ENCODE measurements around the gene KCNQ5.

The KCNQ5 gene

GRCh38 chr6:72793641-72794395 lies 172.0 kb downstream of the KCNQ5 start:
- H3K36me3 ChIP-seq (ENCODE audit: insufficient read depth, low read length): no peaks in the 10 kb centered on the region
- no peaks in the 10 kb centered on the region for H3K9me3 ChIP-seq (ENCODE audit: control insufficient read depth, insufficient read depth, low read length)
- H3K9ac ChIP-seq (ENCODE audit: low read depth, low read length): no peak overlapping the region
- no peaks in the 10 kb centered on the region for H3K4me1 ChIP-seq (ENCODE audit: insufficient read depth, low read length)

DNA sequence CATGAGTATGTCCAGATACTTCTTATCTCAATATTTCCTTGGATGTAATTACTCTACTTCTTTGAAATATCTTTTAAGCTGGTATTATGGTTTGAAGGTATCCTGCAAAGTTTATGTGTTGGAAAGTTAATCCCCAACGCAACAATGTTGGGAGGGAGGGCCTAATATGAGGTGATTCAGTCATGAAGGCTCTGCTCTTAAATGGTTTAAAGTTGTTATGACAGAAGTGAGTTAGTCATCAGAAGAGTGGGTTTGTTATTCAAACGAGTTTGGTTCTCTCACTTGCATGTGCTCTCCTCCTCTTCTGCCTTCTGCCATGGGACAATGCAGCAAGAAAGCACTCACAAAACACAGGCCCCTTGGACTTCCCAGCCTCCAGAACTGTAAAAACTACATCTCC lies 176.3 kb downstream of the KCNQ5 start:
- Histone ChIP-seq H3K4me1 (ENCODE audit: insufficient read depth, low read length) (no peaks in the 10 kb centered on the region), H3K9me3 (ENCODE audit: control insufficient read depth, insufficient read depth, low read length) (no peaks in the 10 kb centered on the region), H3K9ac (ENCODE audit: low read depth, low read length) (no peak overlapping the region), H3K36me3 (ENCODE audit: insufficient read depth, low read length) (no peaks in the 10 kb centered on the region)

DNA sequence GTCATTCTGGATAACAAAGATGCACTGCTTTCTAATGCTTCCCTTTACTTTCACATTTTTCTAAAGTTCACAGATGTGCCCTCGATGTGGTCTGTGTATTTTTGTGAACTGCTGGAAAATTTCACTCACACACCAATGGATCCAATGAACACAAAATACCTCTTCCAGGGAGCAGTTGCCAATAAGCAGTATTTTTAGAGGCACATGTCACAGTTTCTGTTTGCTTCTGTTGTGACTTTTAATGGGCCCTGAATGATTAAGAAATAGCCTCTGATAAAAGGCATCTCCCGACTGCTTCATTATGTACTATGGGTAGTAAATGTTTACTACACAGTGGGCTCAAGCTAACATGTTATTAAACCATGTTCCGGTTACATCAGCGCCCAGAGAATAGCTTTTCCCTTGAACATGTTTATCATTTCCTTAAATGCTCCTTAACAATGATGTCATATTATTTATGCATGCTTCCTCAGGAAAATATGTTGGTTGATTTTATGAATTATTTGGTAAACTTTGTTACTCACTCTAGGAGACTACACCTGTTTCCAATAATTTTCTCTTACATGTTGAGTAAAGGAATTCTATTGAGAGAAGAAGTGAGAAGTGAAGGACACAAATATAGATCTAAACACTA lies 188.0 kb downstream of the KCNQ5 start:
- Histone ChIP-seq H3K4me1 (ENCODE audit: insufficient read depth, low read length) (peaks cover 9% of the 10 kb centered on the region), H3K36me3 (ENCODE audit: insufficient read depth, low read length) (no peaks in the 10 kb centered on the region), H3K9ac (ENCODE audit: low read depth, low read length) (no peak overlapping the region), H3K9me3 (ENCODE audit: control insufficient read depth, insufficient read depth, low read length) (no peaks in the 10 kb centered on the region)

DNA sequence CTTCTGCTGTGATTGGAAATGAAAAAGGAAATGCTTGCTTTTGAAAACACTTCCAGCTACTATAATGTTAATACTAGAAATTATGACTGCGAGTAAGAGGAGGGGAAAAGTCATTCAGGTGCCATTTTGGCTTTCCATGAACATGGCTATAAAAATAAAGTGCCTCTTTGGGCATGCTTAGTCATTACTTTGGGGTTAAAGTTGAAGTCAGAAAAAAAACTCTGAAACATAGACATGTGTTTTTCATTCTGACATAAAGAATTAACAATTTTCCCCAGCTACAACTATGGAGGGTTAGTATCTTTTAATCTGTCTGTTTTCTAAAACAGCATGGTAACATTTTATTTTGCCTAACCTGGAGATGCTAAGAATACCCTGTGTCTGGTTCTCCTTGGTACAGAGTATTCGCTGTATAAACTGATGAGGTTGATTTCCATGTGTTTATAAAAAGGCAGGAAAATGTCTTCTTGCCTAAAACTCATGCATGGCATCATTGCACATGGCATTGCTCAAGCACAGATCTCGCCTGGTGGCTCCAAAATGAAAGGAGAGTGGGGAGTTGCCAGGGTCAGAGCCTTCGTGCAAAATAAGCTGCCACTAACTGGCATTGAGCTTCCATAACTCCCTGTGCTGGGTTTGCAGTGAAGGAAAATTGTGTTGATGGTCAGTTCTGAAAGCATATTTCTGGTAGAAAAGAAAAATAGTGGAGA lies 188.9 kb downstream of the KCNQ5 start:
- Histone ChIP-seq H3K9ac (ENCODE audit: low read depth, low read length) (no peak overlapping the region), H3K9me3 (ENCODE audit: control insufficient read depth, insufficient read depth, low read length) (no peaks in the 10 kb centered on the region), H3K4me1 (ENCODE audit: insufficient read depth, low read length) (peaks cover 9% of the 10 kb centered on the region), H3K36me3 (ENCODE audit: insufficient read depth, low read length) (no peaks in the 10 kb centered on the region)

- Histone ChIP-seq H3K4me1 (ENCODE audit: insufficient read depth, low read length) (peaks cover 9% of the 10 kb centered on the region), H3K9me3 (ENCODE audit: control insufficient read depth, insufficient read depth, low read length) (no peaks in the 10 kb centered on the region), H3K9ac (ENCODE audit: low read depth, low read length) (no peak overlapping the region), H3K36me3 (ENCODE audit: insufficient read depth, low read length) (no peaks in the 10 kb centered on the region)
Observed at GRCh38 chr6:72811971-72812421, 190.1 kb downstream of the KCNQ5 start.

GRCh38 chr6:72813807-72814596 lies 192.1 kb downstream of the KCNQ5 start:
- H3K36me3 ChIP-seq (ENCODE audit: insufficient read depth, low read length): no peaks in the 10 kb centered on the region
- H3K4me1 ChIP-seq (ENCODE audit: insufficient read depth, low read length): peaks cover 9% of the 10 kb centered on the region
- no peaks in the 10 kb centered on the region for H3K9me3 ChIP-seq (ENCODE audit: control insufficient read depth, insufficient read depth, low read length)
- H3K9ac ChIP-seq (ENCODE audit: low read depth, low read length): no peak overlapping the region

- peaks cover 9% of the 10 kb centered on the region for H3K4me1 ChIP-seq (ENCODE audit: insufficient read depth, low read length)
- H3K9ac ChIP-seq (ENCODE audit: low read depth, low read length): no peak overlapping the region
- no peaks in the 10 kb centered on the region for H3K36me3 ChIP-seq (ENCODE audit: insufficient read depth, low read length)
- H3K9me3 ChIP-seq (ENCODE audit: control insufficient read depth, insufficient read depth, low read length): no peaks in the 10 kb centered on the region
Observed at GRCh38 chr6:72816022-72816421, 194.2 kb downstream of the KCNQ5 start.

DNA sequence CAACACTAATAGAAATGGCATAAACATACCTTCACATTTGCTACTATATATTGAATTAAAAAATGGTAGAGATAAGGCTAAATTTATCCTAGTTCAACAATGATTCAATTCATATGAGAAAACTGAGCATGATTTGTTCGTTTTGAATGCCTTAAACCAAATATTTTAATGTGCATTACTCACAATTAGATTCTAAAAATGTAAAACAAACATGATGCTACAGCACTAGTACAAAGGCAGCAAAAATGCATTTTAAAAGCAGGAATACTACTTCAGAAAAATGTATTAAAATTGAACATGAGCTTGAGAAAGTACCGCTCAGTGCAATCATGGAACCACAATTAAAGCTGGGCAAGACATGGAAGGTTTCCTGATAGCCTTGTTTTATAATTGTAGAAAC lies 195.3 kb downstream of the KCNQ5 start:
- H3K9ac ChIP-seq (ENCODE audit: low read depth, low read length): no peak overlapping the region
- H3K4me1 ChIP-seq (ENCODE audit: insufficient read depth, low read length): peaks cover 10% of the 10 kb centered on the region
- no peaks in the 10 kb centered on the region for H3K36me3 ChIP-seq (ENCODE audit: insufficient read depth, low read length)
- no peaks in the 10 kb centered on the region for H3K9me3 ChIP-seq (ENCODE audit: control insufficient read depth, insufficient read depth, low read length)

GRCh38 chr6:72819609-72820008 lies 197.7 kb downstream of the KCNQ5 start:
- peaks cover 9% of the 10 kb centered on the region; the same call in 1 of the 2 replicates for H3K4me1 ChIP-seq (ENCODE audit: insufficient read depth, low read length)
- no peaks in the 10 kb centered on the region for H3K9me3 ChIP-seq (ENCODE audit: control insufficient read depth, insufficient read depth, low read length)
- H3K9ac ChIP-seq (ENCODE audit: low read depth, low read length): no peak overlapping the region
- no peaks in the 10 kb centered on the region for H3K36me3 ChIP-seq (ENCODE audit: insufficient read depth, low read length)

DNA sequence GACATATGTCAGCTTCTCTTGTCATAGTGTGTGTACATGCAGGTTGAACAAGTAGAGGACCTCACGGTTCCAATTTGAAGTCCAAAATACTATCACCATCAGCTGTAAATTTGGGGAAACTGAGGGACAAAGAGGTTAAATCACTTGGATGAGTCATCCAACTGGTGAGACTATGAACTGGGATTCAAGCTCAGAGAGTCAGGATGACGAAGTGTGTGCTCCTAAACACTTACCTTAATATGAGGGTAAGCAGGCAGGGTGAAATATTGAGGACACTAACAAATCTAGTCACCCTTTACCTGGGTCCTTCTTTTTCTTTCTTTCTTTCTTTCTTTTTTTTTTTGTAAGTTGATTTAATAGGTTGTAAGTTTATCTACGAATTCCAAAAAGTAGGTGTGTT lies 198.3 kb downstream of the KCNQ5 start:
- peaks cover 9% of the 10 kb centered on the region; the same call in 1 of the 2 replicates for H3K4me1 ChIP-seq (ENCODE audit: insufficient read depth, low read length)
- H3K9ac ChIP-seq (ENCODE audit: low read depth, low read length): no peak overlapping the region
- no peaks in the 10 kb centered on the region for H3K36me3 ChIP-seq (ENCODE audit: insufficient read depth, low read length)
- H3K9me3 ChIP-seq (ENCODE audit: control insufficient read depth, insufficient read depth, low read length): no peaks in the 10 kb centered on the region

DNA sequence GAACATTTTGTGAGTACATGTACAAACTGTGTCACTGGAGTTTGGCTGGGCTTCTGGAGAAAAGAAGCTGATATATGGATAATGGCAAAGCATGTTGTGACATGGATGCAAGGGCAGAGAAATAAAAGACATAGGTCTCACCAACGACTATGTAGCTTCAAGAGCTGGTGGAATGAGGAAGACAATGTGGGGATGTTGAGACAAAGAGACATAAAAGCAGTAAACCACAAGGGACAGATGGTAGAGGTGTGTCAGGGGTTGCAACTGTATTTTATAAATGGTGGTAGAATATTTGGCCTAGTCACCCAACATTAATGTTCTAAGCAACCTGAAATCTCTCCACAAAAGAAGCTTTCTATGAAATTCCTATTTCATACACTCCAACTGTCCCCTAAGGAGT lies 199.0 kb downstream of the KCNQ5 start:
- Histone ChIP-seq H3K9ac (ENCODE audit: low read depth, low read length) (no peak overlapping the region), H3K36me3 (ENCODE audit: insufficient read depth, low read length) (no peaks in the 10 kb centered on the region), H3K4me1 (ENCODE audit: insufficient read depth, low read length) (peaks cover 9% of the 10 kb centered on the region; the same call in 1 of the 2 replicates), H3K9me3 (ENCODE audit: control insufficient read depth, insufficient read depth, low read length) (no peaks in the 10 kb centered on the region)

GRCh38 chr6:72822023-72822422 lies 200.2 kb downstream of the KCNQ5 start:
- peaks cover 9% of the 10 kb centered on the region; the same call in 1 of the 2 replicates for H3K4me1 ChIP-seq (ENCODE audit: insufficient read depth, low read length)
- no peaks in the 10 kb centered on the region for H3K36me3 ChIP-seq (ENCODE audit: insufficient read depth, low read length)
- H3K9me3 ChIP-seq (ENCODE audit: control insufficient read depth, insufficient read depth, low read length): no peaks in the 10 kb centered on the region
- H3K9ac ChIP-seq (ENCODE audit: low read depth, low read length): no peak overlapping the region

- no peaks in the 10 kb centered on the region for H3K36me3 ChIP-seq (ENCODE audit: insufficient read depth, low read length)
- H3K9ac ChIP-seq (ENCODE audit: low read depth, low read length): no peak overlapping the region
- H3K9me3 ChIP-seq (ENCODE audit: control insufficient read depth, insufficient read depth, low read length): no peaks in the 10 kb centered on the region
- H3K4me1 ChIP-seq (ENCODE audit: insufficient read depth, low read length): peaks cover 9% of the 10 kb centered on the region; the same call in 1 of the 2 replicates
Observed at GRCh38 chr6:72822691-72823090, 200.8 kb downstream of the KCNQ5 start.

- Histone ChIP-seq H3K36me3 (ENCODE audit: insufficient read depth, low read length) (no peaks in the 10 kb centered on the region), H3K9me3 (ENCODE audit: control insufficient read depth, insufficient read depth, low read length) (no peaks in the 10 kb centered on the region)
Observed at GRCh38 chr6:72824833-72825232, 203.0 kb downstream of the KCNQ5 start.

More at GRCh38 chr6:72824833-72825232, 203.0 kb downstream of the KCNQ5 start:
- no peak overlapping the region for H3K9ac ChIP-seq (ENCODE audit: low read depth, low read length)
- H3K4me1 ChIP-seq (ENCODE audit: insufficient read depth, low read length): peaks cover 9% of the 10 kb centered on the region; the same call in 1 of the 2 replicates
